ENCODE data around the gene DND1. TPM values are rescaled to one million over a fixed set of nuclear protein-coding genes. Genes with fewer than 3 reads are reported as not detected.
A peak's percentile ranks its signal among the peaks of the same experiment; 100 is the strongest.
"Not testable (repeated sequence)": the region's sequence is repeated elsewhere in the genome, so short reads cannot be mapped to it uniquely, and the experiment has no call there.

Gene DND1
- polyA plus RNA-seq, 10 donors = 0.16 to 0.92 (median 0.24) TPM; not detected in 7

GRCh38 chr5:140672455-140673186, 755 bp downstream of the DND1 start:
- DNase-seq = peak in 1 of 3 donors; percentile 61

DNA sequence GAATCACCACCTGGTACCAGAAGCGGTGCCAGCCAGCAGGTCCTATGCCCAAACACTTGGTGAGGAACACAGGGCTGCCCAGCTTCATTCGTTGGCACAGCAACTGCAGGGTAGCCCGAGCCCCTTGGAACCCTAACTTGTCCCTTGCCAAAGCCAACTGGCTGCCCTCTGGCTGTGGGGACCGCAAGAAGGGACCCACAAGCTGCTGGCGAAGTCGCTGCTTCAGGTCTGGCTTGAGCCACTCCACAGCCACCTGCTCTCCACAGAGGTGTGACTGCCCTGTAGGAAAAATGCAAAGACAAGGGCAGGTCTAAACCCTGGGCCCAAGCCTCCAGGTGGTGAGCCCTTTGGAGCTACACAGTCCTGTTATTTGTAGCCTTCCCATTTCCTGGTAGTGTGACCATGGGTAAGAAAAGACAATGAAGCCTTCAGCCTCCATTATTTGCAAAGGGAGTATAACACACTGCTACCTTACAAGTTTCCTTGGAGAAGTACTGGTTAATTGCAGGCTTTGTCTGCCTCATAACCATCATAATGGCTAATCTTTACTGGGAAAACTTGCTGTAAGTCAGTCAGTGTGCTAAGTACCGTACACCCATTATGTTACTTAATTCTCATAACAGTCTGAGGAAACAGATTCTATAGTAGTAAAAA, 1.8 kb downstream of the DND1 start:
- DNase-seq = no peak

GRCh38 chr5:140671035-140671434, 2.3 kb downstream of the DND1 start:
- DNase-seq = not testable (repeated sequence)

DNA sequence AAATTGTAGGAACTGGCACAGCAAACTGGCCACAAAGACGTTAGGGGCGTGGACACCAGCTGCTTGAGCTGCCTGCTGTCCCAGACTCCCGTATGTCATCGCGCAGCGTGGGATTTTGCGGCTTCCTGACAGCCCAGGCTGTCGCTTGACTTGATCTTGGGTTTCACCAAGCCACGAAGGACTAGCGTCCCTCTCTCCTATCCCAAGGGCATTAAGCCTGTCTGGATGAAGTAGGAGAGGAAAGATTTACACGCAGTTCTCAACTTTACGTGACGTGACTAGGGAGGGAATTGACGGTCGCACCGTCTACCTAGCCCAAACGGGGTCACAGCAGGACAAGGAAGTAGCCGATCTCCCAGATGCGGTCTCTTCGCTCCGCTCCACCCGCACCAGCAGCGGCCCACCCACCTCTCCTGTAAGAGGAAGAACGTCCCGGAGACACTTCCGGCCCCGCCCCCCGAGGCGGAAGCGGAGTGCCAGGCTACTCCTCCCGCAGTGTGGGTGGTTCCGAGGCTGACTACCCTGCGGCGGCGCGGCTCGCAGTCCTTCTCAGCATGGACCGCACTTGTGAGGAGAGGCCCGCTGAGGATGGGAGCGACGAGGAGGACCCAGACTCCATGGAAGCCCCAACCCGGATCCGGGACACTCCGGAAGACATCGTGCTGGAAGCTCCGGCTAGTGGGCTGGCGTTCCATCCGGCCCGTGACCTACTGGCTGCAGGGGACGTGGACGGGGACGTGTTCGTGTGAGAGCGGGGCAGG, 8.8 kb downstream of the DND1 start, which contains the start of gene WDR55:
TSS of gene WDR55 (plus strand) at position 546 of the 761 bp plus-strand sequence. CDS start at position 555, 9 bp downstream.
- peak; percentile 90 to 97 (median 94) for DNase-seq

- DNase-seq = no peak
These were observed 9.4 kb downstream of the DND1 start for GRCh38 chr5:140664030-140664358.

DNA sequence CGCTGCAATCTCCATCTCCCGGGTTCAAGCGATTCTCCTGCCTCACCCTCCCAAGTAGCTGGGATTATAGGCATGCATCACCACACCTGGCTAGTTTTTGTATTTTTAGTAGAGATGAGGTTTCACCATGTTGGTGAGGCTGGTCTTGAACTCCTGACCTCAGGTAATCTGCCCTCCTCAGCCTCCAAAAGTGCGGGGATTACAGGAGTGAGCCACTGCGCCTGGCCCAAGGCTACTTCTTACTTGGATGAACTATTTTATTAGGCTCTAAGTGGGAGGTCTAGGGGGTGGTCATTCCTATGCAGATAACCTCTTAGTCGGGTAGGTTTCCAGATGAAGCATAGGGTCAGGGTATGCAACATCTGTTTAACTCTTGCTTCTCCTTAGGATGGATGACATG, 13.0 kb downstream of the DND1 start:
- not testable (repeated sequence) for DNase-seq

DNA sequence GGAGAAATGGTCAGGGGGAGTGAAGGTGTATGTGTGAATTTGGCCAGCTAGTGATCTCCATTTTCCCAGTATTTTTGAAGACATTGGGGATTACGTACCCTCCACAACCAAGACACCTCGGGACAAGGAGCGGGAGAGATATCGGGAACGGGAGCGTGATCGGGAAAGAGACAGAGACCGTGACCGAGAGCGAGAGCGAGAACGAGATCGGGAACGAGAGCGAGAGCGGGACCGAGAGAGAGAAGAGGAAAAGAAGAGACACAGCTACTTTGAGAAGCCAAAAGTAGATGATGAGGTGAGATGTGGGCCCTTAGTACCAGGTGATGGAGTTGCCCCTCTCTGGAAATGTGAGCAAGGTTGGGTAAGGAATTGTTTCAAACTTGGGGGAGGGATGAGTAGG, 14.5 kb downstream of the DND1 start:
- DNase-seq = no peak

DNA sequence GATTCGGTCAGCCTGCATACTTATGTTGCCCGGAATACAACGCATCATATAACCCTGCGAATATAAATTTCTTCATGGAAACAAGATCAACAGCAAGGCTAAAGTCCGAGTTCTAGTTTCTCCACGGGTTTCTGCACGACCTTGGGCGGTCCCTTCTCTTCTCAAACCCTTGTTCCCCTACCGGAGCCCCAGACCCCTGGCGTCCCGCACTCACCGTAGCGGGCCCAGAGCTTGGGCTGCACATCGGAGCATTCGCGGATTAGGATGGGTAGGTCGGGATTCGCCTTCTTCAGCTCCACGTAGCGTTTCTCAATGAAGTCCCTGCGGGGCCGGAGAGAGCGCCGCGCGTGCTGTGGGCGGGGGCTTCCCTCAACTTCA, 26.3 kb downstream of the DND1 start:
- no peak for DNase-seq

GRCh38 chr5:140642718-140643117, 30.7 kb downstream of the DND1 start:
- no peak for DNase-seq

DNA sequence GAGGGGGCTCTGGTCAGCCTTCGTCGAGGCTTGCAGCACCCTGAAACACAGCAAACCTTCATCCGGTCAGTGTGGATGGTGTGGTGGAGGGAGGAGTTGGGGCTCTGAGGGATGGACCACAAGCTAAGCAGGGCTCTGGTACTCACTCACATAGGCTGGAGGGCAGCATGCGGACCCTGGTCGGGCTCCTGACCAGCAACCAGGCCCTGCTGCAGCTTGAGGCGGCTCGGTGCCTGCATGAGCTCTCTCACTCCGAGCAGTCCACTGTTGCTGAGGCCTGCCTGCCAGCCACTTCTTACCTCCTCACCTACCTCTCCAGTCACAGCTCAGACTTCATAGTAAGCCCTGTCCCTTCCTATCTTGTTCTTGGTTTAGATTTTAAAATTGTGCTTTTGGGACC, 31.7 kb downstream of the DND1 start:
- DNase-seq = no peak

DNA sequence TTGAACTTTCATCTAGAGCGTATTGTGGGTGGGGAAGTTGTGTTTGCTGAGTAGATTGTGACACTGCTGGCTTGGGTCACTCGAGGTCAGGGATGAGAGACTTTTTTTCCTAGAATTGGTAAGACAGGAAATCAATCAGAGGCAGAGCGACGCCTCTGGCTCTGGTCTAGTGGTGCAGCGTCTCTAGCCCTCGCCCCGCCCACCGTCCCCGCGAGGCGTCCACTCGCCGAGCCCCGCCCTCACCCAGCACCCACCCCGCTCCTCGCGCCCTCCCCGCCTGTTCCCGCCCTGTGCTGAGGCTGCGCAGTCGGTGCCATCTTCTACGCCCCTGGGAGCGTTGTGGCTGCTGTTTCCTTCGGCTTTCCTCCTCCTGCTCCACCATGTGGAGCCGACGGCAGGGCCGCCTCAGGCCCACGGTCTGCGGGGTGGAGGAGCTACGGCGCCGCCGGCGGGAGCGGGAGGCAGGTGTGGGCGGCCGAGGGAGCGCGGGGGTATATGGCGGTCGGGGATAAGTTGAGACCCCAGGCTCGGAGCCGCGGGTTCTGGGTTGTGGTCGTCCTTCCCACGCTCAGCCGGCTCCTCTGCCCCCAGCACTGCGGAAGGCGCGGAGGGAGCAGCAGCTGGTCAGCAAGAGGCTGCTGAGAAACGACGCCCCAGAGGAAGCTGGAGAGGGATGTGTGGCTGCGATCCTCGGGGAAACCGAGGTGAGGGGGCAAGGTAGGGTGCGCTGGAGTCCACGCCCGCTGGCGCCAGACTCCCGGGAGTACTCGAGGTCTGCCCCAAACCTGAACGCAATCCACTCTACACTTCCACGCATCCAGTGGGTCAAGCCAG, 34.0 kb downstream of the DND1 start, which contains the start of gene TMCO6:
TSS of gene TMCO6 (plus strand) at position 304 of the 834 bp plus-strand sequence. CDS start at position 381, 77 bp downstream.
- peak; percentile 93 to 97 (median 94) for DNase-seq

- DNase-seq = not testable (repeated sequence)
These were observed 34.6 kb downstream of the DND1 start for GRCh38 chr5:140638898-140639147.

- no peak for DNase-seq
These were observed 35.8 kb downstream of the DND1 start for GRCh38 chr5:140637371-140638100.

GRCh38 chr5:140635291-140636257, 37.8 kb downstream of the DND1 start:
- no peak for DNase-seq

DNA sequence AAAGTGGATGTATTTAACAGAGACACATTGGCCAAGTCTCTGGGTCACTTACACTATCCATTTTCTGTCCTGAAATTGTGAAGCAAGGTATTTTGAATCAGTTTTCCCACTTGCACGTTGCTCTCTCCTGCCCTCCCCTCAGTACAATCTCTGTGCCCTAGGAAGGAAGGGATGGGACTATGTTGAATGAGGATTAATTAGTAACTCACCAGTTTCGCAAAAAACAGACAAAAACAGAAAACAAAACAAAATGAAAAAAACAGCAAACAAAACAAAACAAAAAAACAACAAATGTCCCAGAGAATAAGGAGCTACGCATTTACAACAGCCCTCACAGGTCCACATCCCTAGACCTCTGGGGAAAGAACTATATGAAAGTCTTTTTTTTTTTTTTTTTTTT, 39.3 kb downstream of the DND1 start:
- no peak for DNase-seq

GRCh38 chr5:140633501-140633900, 39.9 kb downstream of the DND1 start:
- DNase-seq = no peak

DNA sequence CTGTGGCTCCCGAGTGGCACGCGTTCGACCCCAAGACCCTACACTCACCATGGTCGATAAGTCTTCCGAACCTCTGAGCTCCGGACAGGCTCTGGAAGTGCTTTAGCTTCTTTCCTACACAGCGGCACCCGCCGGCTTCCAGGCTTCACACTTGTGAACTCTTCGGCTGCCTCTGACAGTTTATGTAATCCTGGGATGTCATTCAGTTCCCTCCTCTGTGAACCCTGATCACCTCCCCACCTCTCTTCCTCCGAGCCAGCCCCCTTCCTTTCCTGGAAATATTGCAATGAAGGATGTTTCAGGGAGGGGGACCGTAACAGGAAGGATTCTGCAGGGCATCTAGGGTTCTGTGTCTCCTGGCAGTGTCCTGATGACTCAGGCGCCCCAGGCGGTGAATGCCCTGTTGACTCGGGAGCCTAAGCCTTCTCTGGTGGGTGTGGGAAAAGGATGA, 40.3 kb downstream of the DND1 start, which contains the start of gene CD14:
TSS of gene CD14 (minus strand) at position 155 of the 451 bp plus-strand sequence. CDS start at position 51, 104 bp downstream.
- peak in 2 of 3 donors; percentile 11 to 40 for DNase-seq

DNA sequence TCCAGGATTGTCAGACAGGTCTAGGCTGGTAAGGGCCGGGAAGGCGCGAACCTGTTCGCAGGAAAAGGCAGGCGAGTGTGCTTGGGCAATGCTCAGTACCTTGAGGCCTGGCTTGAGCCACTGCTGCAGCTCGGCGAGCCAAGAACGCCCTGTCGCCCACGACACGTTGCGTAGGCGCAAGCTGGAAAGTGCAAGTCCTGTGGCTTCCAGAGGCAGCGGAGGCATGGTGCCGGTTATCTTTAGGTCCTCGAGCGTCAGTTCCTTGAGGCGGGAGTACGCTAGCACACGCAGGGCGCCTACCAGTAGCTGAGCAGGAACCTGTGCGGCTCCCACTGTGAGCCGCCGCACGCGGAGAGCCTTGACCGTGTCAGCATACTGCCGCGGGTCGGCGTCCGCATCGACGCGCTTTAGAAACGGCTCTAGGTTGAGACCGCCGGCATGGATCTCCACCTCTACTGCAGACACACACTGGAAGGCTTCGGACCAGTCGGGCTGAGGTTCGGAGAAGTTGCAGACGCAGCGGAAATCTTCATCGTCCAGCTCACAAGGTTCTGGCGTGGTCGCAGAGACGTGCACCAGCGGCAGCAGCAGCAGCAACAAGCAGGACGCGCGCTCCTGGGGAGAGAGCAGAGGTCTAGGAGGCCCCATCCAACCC, 40.9 kb downstream of the DND1 start:
- DNase-seq = peak; percentile 12 to 77 (median 41)

- DNase-seq = no peak
These were observed 41.5 kb downstream of the DND1 start for GRCh38 chr5:140631831-140632365.
